ENCODE data around the gene NUDT2. TPM values are rescaled to one million over a fixed set of nuclear protein-coding genes. Genes with fewer than 3 reads are reported as not detected.

The NUDT2 gene
- total and polyA plus RNA-seq, 2 of the 4 experiments (the other 2 are of a cell fraction) = 36.6 to 45.0 TPM

- no peak overlapping the region for H3K4me2 ChIP-seq (ENCODE audit: low read depth, low read length)
- H4K8ac ChIP-seq (ENCODE audit: low read depth in 2 of 2, low read length in 2 of 2) = no peak overlapping the region
- H4K5ac ChIP-seq (ENCODE audit: low read depth, low read length) = no peak overlapping the region
- H2BK20ac ChIP-seq (ENCODE audit: low read depth, low read length) = no peak overlapping the region
- DNase-seq = no peak
- ChIA-PET CTCF (no interaction called here), POLR2A (ENCODE audit: unreplicated experiment) (no interaction called here)
- 0 out of 2 replicates have a peak overlapping the region, but pooled peaks have one; percentile 37 for H3K23ac ChIP-seq (ENCODE audit: low read depth, low read length)
- 75% methylated on average over 1 of the region's 7 CpGs; no CpG with 5 or more reads in 1 of the 2 experiments for WGBS, 2 experiments (ENCODE audit: extremely low coverage in 2 of 2, insufficient read length in 1 of 2)
- in situ Hi-C loops (cut with MboI; ENCODE audit: low sequenced_read_pairs) (no loop called here), intact Hi-C loops (cut with micrococcal nuclease) (no loop called here), dilution Hi-C loops (cut with HindIII; ENCODE audit: low sequenced_read_pairs, unreplicated experiment) (no loop called here)
- no peak overlapping the region for H3K14ac ChIP-seq (replicated peaks; ENCODE audit: low read depth, low read length)
- no peaks in the 10 kb centered on the region for H3K9me1 ChIP-seq (ENCODE audit: insufficient read depth, low read length)
- no peak overlapping the region for H3K4ac ChIP-seq (ENCODE audit: low read depth, low read length)
- TF ChIP-seq CEBPB (IDR thresholded peaks at IDR 0.05; ENCODE audit: low read depth, low read length) = no peak
- no peak for TF ChIP-seq CHD1 (IDR thresholded peaks at IDR 0.05; ENCODE audit: low read depth, low read length)
- no peak for TF ChIP-seq ELK1 (IDR thresholded peaks at IDR 0.05; ENCODE audit: borderline replicate concordance, low read depth, low read length)
- no peak for TF ChIP-seq NFE2L2 (IDR thresholded peaks at IDR 0.05; ENCODE audit: low read depth, low read length)
- no peak for TF ChIP-seq MAZ (IDR thresholded peaks at IDR 0.05; ENCODE audit: borderline replicate concordance, low read depth, low read length)
- TF ChIP-seq, protein P1, sequence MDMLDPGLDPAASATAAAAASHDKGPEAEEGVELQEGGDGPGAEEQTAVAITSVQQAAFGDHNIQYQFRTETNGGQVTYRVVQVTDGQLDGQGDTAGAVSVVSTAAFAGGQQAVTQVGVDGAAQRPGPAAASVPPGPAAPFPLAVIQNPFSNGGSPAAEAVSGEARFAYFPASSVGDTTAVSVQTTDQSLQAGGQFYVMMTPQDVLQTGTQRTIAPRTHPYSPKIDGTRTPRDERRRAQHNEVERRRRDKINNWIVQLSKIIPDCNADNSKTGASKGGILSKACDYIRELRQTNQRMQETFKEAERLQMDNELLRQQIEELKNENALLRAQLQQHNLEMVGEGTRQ (IDR thresholded peaks at IDR 0.05; ENCODE audit: low read depth, low read length) = no peak
- TF ChIP-seq RCOR1 (IDR thresholded peaks at IDR 0.05; ENCODE audit: insufficient replicate concordance, low read length) = no peak
- TF ChIP-seq FOS (IDR thresholded peaks at IDR 0.05; ENCODE audit: low read depth, low read length) = no peak
- no peak for TF ChIP-seq RFX5 (IDR thresholded peaks at IDR 0.05; ENCODE audit: low read depth, low read length)
- TF ChIP-seq SMC3 (IDR thresholded peaks at IDR 0.05; ENCODE audit: low read depth, low read length) = no peak
- TF ChIP-seq, protein P2, sequence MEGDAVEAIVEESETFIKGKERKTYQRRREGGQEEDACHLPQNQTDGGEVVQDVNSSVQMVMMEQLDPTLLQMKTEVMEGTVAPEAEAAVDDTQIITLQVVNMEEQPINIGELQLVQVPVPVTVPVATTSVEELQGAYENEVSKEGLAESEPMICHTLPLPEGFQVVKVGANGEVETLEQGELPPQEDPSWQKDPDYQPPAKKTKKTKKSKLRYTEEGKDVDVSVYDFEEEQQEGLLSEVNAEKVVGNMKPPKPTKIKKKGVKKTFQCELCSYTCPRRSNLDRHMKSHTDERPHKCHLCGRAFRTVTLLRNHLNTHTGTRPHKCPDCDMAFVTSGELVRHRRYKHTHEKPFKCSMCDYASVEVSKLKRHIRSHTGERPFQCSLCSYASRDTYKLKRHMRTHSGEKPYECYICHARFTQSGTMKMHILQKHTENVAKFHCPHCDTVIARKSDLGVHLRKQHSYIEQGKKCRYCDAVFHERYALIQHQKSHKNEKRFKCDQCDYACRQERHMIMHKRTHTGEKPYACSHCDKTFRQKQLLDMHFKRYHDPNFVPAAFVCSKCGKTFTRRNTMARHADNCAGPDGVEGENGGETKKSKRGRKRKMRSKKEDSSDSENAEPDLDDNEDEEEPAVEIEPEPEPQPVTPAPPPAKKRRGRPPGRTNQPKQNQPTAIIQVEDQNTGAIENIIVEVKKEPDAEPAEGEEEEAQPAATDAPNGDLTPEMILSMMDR (conservative IDR thresholded peaks at IDR 0.05; ENCODE audit: low read depth, low read length) = no peak
- H3K36me3 ChIP-seq (ENCODE audit: control insufficient read depth, insufficient read depth, low read length) = no peaks in the 10 kb centered on the region
- H3K4me3 ChIP-seq (ENCODE audit: insufficient read depth, low read depth, low read length) = no peak overlapping the region
- H3K9me3 ChIP-seq (ENCODE audit: control insufficient read depth, insufficient read depth, low read length) = no peaks in the 10 kb centered on the region
- no peak overlapping the region for H2AFZ ChIP-seq (replicated peaks; ENCODE audit: low read length, poor library complexity)
- no peak overlapping the region for H2BK5ac ChIP-seq (ENCODE audit: low read depth, low read length, poor library complexity, severe bottlenecking)
- H3K18ac ChIP-seq (ENCODE audit: low read depth, low read length) = no peak overlapping the region
- no peak overlapping the region for H3K56ac ChIP-seq (ENCODE audit: extremely low read depth, insufficient read depth, low read length)
- no peak overlapping the region for H2BK120ac ChIP-seq (ENCODE audit: low read depth, low read length)
- no peaks in the 10 kb centered on the region for H3K79me1 ChIP-seq (ENCODE audit: low read depth in 1 of 2, low read length in 2 of 2)
- no peak overlapping the region for H3K9ac ChIP-seq (ENCODE audit: low read depth, low read length)
- ATAC-seq (ENCODE audit: low read depth) = no peak
- no peak overlapping the region for H3K27ac ChIP-seq (ENCODE audit: insufficient read depth, low read length)
- no peak overlapping the region for H2BK15ac ChIP-seq (ENCODE audit: low read depth, low read length)
- no peak overlapping the region for H4K91ac ChIP-seq (ENCODE audit: insufficient read depth, low read depth, low read length)
- BruUV-seq (replicated peaks) = no TSS peak
- H2AK9ac ChIP-seq (replicated peaks; ENCODE audit: low read depth, low read length, poor library complexity) = no peak overlapping the region
- no peak overlapping the region for H2AK5ac ChIP-seq (ENCODE audit: low read depth, low read length)
- peaks cover 6% of the 10 kb centered on the region for H3K4me1 ChIP-seq (ENCODE audit: control insufficient read depth, insufficient read depth, low read length)
- no peaks in the 10 kb centered on the region for H4K20me1 ChIP-seq (ENCODE audit: insufficient read depth, low read length)
- peaks cover 1% of the 10 kb centered on the region; the same call in 1 of the 2 replicates for H3K27me3 ChIP-seq (ENCODE audit: control insufficient read depth, insufficient read depth, low read length)
Observed at GRCh38 chr9:34384368-34385165, 55.2 kb downstream of the NUDT2 start.
